Kidney (tissue), 14 donors: Measurements from ENCODE around the gene GIMAP8. TPM values are rescaled to one million over a fixed set of nuclear protein-coding genes. Genes with fewer than 3 reads are reported as not detected.

ENCODE experiments used
- DNase-seq, 5 donors: peaks; one replicate each; pipeline ENCODE4 v3.0.0-alpha.2; 2013 to 2020
- FAIRE-seq: peaks from 2 replicates; lab custom pipeline; 2012; peaks lifted over from hg19 to GRCh38; lab: Jason Lieb, UNC
- H3K27ac ChIP-seq, 2 donors: one replicate each; pipeline ENCODE4 v1.7.0; 2013; ENCODE audit warnings: low read depth in 2 of 2, low read length in 2 of 2, inconsistent platforms in 1 of 2
- H3K27me3 ChIP-seq: one replicate; pipeline ENCODE4 v1.7.1; 2013; ENCODE audit warnings: low read length, inconsistent platforms; ENCODE audit not compliant: control insufficient read depth, insufficient read depth
- H3K36me3 ChIP-seq, 3 donors: one replicate each; pipeline versions ENCODE4 v1.7.0 to v1.7.1; 2013; ENCODE audit warnings: low read length in 3 of 3, control low read depth in 1 of 3, inconsistent platforms in 1 of 3; ENCODE audit not compliant: insufficient read depth in 3 of 3, control insufficient read depth in 2 of 3
- H3K4me1 ChIP-seq, 3 donors: one replicate each; pipeline versions ENCODE4 v1.7.0 to v1.7.1; 2013; ENCODE audit warnings: low read length in 3 of 3, inconsistent platforms in 1 of 3, low read depth in 1 of 3; ENCODE audit not compliant: control insufficient read depth in 2 of 3, insufficient read depth in 2 of 3
- H3K4me3 ChIP-seq, 3 donors: one replicate each; pipeline versions ENCODE4 v1.7.0 to v1.8.1; 2013; ENCODE audit warnings: low read length in 3 of 3, control low read depth in 1 of 3, inconsistent platforms in 1 of 3
- H3K9ac ChIP-seq, 3 donors: one replicate each; pipeline versions ENCODE4 v1.7.0 to v1.7.1; 2013; ENCODE audit warnings: low read length in 3 of 3, control low read depth in 1 of 3, inconsistent platforms in 1 of 3
- H3K9me3 ChIP-seq, 3 donors: one replicate each; pipeline versions ENCODE4 v1.7.0 to v1.7.1; 2013; ENCODE audit warnings: low read length in 3 of 3, control low read depth in 1 of 3, inconsistent platforms in 1 of 3; ENCODE audit not compliant: control insufficient read depth in 2 of 3, insufficient read depth in 1 of 3
- CTCF ChIP-seq: IDR thresholded peaks from 3 replicates; pipeline ENCODE4 v1.5.1; 2012; ENCODE audit warnings: mild to moderate bottlenecking, moderate library complexity, borderline replicate concordance; ENCODE audit not compliant: insufficient read depth; ENCODE audit errors: extremely low read depth
- intact Hi-C: fragments of 100-400 bp; cut with DNase I; formaldehyde crosslinking; loops from one replicate; pipeline ENCODE4 v1.11.1; 2022
- polyA plus RNA-seq: library from polyadenylated mRNA; stranded (reverse); fragments of 350-450 nt; fragmentation: Illumina TruSeq; extraction: RNeasy Lipid Tissue Mini Kit (QIAGEN cat#74804); gene quantifications from one replicate; pipeline ENCODE4 v1.2.3, GENCODE V29; 2014; ENCODE audit warnings: low read depth, low replicate concordance; ENCODE audit not compliant: insufficient read depth
- total RNA-seq: library from RNA; stranded (reverse); fragmentation: NEBNext Ultra II Directional; extraction: Animal tissue kit (Norgen Biotek cat#: 25700); gene quantifications from one replicate; pipeline ENCODE4 v1.2.1, GENCODE V29; 2021
- donor health status: control.
- donor health status: control.
- donor health status: control.
- donor health status: control.
- donor health status: control.
- donor health status: DM: yes; HTN: yes; CAD: no.
- donor health status: Normal renal cell carcinoma (clear cell type).

Gene GIMAP8
- total and polyA plus RNA-seq, 2 donors from 2014 or later, result 10.2 to 24.3 TPM

- Histone ChIP-seq H3K27ac (no peak overlapping the region), H3K36me3 (no peaks in the 10 kb centered on the region), H3K9me3 (peaks cover 0 to 23% (median 2%) of the 10 kb centered on the region in 3 donors), H3K4me3 (no peak overlapping the region), H3K4me1 (peaks cover 0 to 3% (median 0%) of the 10 kb centered on the region in 3 donors), H3K27me3 (no peaks in the 10 kb centered on the region), H3K9ac (no peak overlapping the region)
- intact Hi-C loops, result no loop called here
- FAIRE-seq, result no peak
- no peak for DNase-seq
- TF ChIP-seq CTCF, result no peak
Measured at GRCh38 chr7:150458756-150459155, 8.3 kb downstream of the GIMAP8 start.

- no peaks in the 10 kb centered on the region for H3K36me3 ChIP-seq
- TF ChIP-seq CTCF, result no peak
- H3K27ac ChIP-seq, result no peak overlapping the region
- no peak overlapping the region for H3K4me3 ChIP-seq
- no peak for DNase-seq
- H3K9ac ChIP-seq, result no peak overlapping the region
- no peaks in the 10 kb centered on the region for H3K4me1 ChIP-seq
- intact Hi-C loops, result no loop called here
- peaks cover 0 to 23% (median 2%) of the 10 kb centered on the region in 3 donors for H3K9me3 ChIP-seq
- H3K27me3 ChIP-seq, result no peaks in the 10 kb centered on the region
- FAIRE-seq, result no peak
Measured at GRCh38 chr7:150461520-150461919, 11.1 kb downstream of the GIMAP8 start.

GRCh38 chr7:150462413-150462812, 12.0 kb downstream of the GIMAP8 start:
- Histone ChIP-seq H3K9me3 (peaks cover 0 to 19% (median 2%) of the 10 kb centered on the region in 3 donors), H3K4me3 (no peak overlapping the region), H3K27ac (no peak overlapping the region), H3K9ac (no peak overlapping the region), H3K4me1 (no peaks in the 10 kb centered on the region), H3K36me3 (no peaks in the 10 kb centered on the region), H3K27me3 (no peaks in the 10 kb centered on the region)
- no peak for DNase-seq
- no peak for FAIRE-seq
- intact Hi-C loops, result no loop called here
- no peak for TF ChIP-seq CTCF

- no peak for TF ChIP-seq CTCF
- intact Hi-C loops, result no loop called here
- H3K4me1 ChIP-seq, result no peaks in the 10 kb centered on the region
- H3K9me3 ChIP-seq, result peaks cover 0 to 19% (median 2%) of the 10 kb centered on the region in 3 donors
- H3K27me3 ChIP-seq, result no peaks in the 10 kb centered on the region
- FAIRE-seq, result no peak
- H3K4me3 ChIP-seq, result no peak overlapping the region
- no peak overlapping the region for H3K27ac ChIP-seq
- H3K36me3 ChIP-seq, result no peaks in the 10 kb centered on the region
- H3K9ac ChIP-seq, result no peak overlapping the region
- DNase-seq, result no peak
Measured at GRCh38 chr7:150463461-150463860, 13.0 kb downstream of the GIMAP8 start.
